Loucy (cell line): ENCODE results near the gene GBA3.

Experiments
- H2AFZ ChIP-seq: fragments of 200-600 bp; sonication (generic); 2 replicates; pipeline ENCODE4 v1.6.0; 2016; ENCODE audit warnings: antibody characterized with exemption, mild to moderate bottlenecking, low read length, moderate library complexity
- H3F3A ChIP-seq: fragments of 200-600 bp; 2 replicates; pipeline ENCODE4 v1.6.0; 2016; ENCODE audit warnings: antibody characterized with exemption, low read depth, mild to moderate bottlenecking
- H3K27me3 ChIP-seq: fragments of 200-600 bp; sonication (generic); 2 replicates; pipeline ENCODE4 v1.6.1; 2014; ENCODE audit warnings: low read length, mild to moderate bottlenecking; ENCODE audit not compliant: insufficient read depth, poor library complexity, severe bottlenecking
- H3K36me3 ChIP-seq: fragments of 200-600 bp; sonication (generic); 2 replicates; pipeline ENCODE4 v1.6.1; 2016; ENCODE audit warnings: low read length; ENCODE audit not compliant: insufficient read depth
- H3K4me1 ChIP-seq: fragments of 200-600 bp; sonication (generic); 2 replicates; pipeline ENCODE4 v1.5.1; 2014; ENCODE audit warnings: low read length, mild to moderate bottlenecking; ENCODE audit not compliant: insufficient read depth, poor library complexity, severe bottlenecking
- H3K4me2 ChIP-seq: fragments of 200-600 bp; sonication (generic); 2 replicates; pipeline ENCODE4 v1.6.0; 2014; ENCODE audit warnings: antibody characterized with exemption, low read length, low read depth, mild to moderate bottlenecking; ENCODE audit not compliant: poor library complexity, severe bottlenecking
- H3K4me3 ChIP-seq: fragments of 200-600 bp; sonication (generic); 2 replicates; pipeline ENCODE4 v1.5.1; 2014; ENCODE audit warnings: low read length, mild to moderate bottlenecking, mixed read lengths; ENCODE audit not compliant: poor library complexity, severe bottlenecking
- H3K79me2 ChIP-seq: fragments of 200-600 bp; sonication (generic); 2 replicates; pipeline ENCODE4 v1.6.1; 2014; ENCODE audit warnings: low read length; ENCODE audit not compliant: insufficient read depth
- H3K9ac ChIP-seq: fragments of 200-600 bp; sonication (generic); 2 replicates; pipeline ENCODE4 v1.6.0; 2014; ENCODE audit warnings: mild to moderate bottlenecking, low read depth, low read length, moderate library complexity; ENCODE audit not compliant: poor library complexity, severe bottlenecking
- H3K9me2 ChIP-seq: fragments of 200-600 bp; sonication (generic); replicated peaks from 2 replicates; pipeline ENCODE4 v1.6.1; 2016; ENCODE audit warnings: low read depth, low read length, mixed read lengths
- H3K9me3 ChIP-seq: fragments of 200-600 bp; sonication (generic); 2 replicates; pipeline ENCODE4 v1.6.1; 2014; ENCODE audit warnings: mild to moderate bottlenecking, antibody characterized with exemption, low read length, low read depth; ENCODE audit not compliant: insufficient read depth
- H4K20me1 ChIP-seq: fragments of 200-600 bp; sonication (generic); 2 replicates; pipeline ENCODE4 v1.6.0; 2014; ENCODE audit warnings: antibody characterized with exemption, low read length, mild to moderate bottlenecking; ENCODE audit not compliant: insufficient read depth, poor library complexity, severe bottlenecking
- CTCF ChIP-seq: fragments of 200-600 bp; sonication (generic); conservative IDR thresholded peaks from 2 replicates; pipeline ENCODE4 v1.5.1; 2014; ENCODE audit warnings: mild to moderate bottlenecking, antibody characterized with exemption, low read length
- EZH2phosphoT487 ChIP-seq: fragments of 200-600 bp; IDR thresholded peaks from 2 replicates; pipeline ENCODE4 v1.6.1; 2018; ENCODE audit warnings: antibody characterized with exemption, mild to moderate bottlenecking, moderate library complexity, borderline replicate concordance

Gene GBA3

GRCh38 chr4:22661443-22661842 is 31.3 kb upstream of the GBA3 start:
- no peak overlapping the region for H3K9ac ChIP-seq
- H3F3A ChIP-seq: no peaks in the 10 kb centered on the region
- TF ChIP-seq EZH2phosphoT487 (no peak), CTCF (no peak)
- H3K9me3 ChIP-seq: no peaks in the 10 kb centered on the region
- H2AFZ ChIP-seq: no peak overlapping the region
- H3K36me3 ChIP-seq: no peaks in the 10 kb centered on the region
- no peak overlapping the region for H3K4me3 ChIP-seq
- no peaks in the 10 kb centered on the region for H3K4me1 ChIP-seq
- no peaks in the 10 kb centered on the region for H4K20me1 ChIP-seq
- no peaks in the 10 kb centered on the region for H3K79me2 ChIP-seq
- H3K4me2 ChIP-seq: no peak overlapping the region
- H3K27me3 ChIP-seq: no peaks in the 10 kb centered on the region
- H3K9me2 ChIP-seq: no peaks in the 10 kb centered on the region

GRCh38 chr4:22667332-22667940 is 25.3 kb upstream of the GBA3 start:
- Histone ChIP-seq H2AFZ (peak overlapping the region; percentile 94), H3K27me3 (no peaks in the 10 kb centered on the region), H3K4me1 (peaks cover 18% of the 10 kb centered on the region), H3F3A (no peaks in the 10 kb centered on the region), H3K4me3 (no peak overlapping the region), H4K20me1 (no peaks in the 10 kb centered on the region), H3K9me3 (no peaks in the 10 kb centered on the region), H3K79me2 (no peaks in the 10 kb centered on the region), H3K9me2 (no peaks in the 10 kb centered on the region), H3K4me2 (peak overlapping the region; percentile 88), H3K36me3 (no peaks in the 10 kb centered on the region), H3K9ac (no peak overlapping the region)
- TF ChIP-seq EZH2phosphoT487: no peak
- TF ChIP-seq CTCF: peak; percentile 33; the same call in 1 of the 2 replicates

- Histone ChIP-seq H3K9me2 (no peaks in the 10 kb centered on the region), H2AFZ (peak overlapping the region; percentile 94)
- no peak for TF ChIP-seq EZH2phosphoT487
- no peak for TF ChIP-seq CTCF
Observed at GRCh38 chr4:22668301-22668700, 24.4 kb upstream of the GBA3 start.

More at GRCh38 chr4:22668301-22668700, 24.4 kb upstream of the GBA3 start:
- Histone ChIP-seq H3K4me1 (peaks cover 26% of the 10 kb centered on the region), H3K79me2 (no peaks in the 10 kb centered on the region), H3F3A (no peaks in the 10 kb centered on the region), H3K36me3 (no peaks in the 10 kb centered on the region), H4K20me1 (no peaks in the 10 kb centered on the region), H3K27me3 (no peaks in the 10 kb centered on the region), H3K4me3 (peak overlapping the region; percentile 68), H3K4me2 (peak overlapping the region; percentile 88), H3K9me3 (no peaks in the 10 kb centered on the region), H3K9ac (peak overlapping the region; percentile 54)
